OCI-LY3 (cell line): Measurements from ENCODE around the gene BBIP1.

Source experiments
- EZH2phosphoT487 ChIP-seq: fragments of 200-600 bp; shearing (Covaris generic); IDR thresholded peaks from 2 replicates; pipeline ENCODE4 v1.6.1; 2018; ENCODE audit warnings: antibody characterized with exemption, mixed run types, low read depth
- TF ChIP-seq, protein P1 (sequence below): fragments of 200-600, 300-600 bp; sonication (generic); IDR thresholded peaks from 2 replicates; pipeline ENCODE4 v1.5.1; 2014; ENCODE audit warnings: antibody characterized with exemption, low read length, low read depth

DNA sequence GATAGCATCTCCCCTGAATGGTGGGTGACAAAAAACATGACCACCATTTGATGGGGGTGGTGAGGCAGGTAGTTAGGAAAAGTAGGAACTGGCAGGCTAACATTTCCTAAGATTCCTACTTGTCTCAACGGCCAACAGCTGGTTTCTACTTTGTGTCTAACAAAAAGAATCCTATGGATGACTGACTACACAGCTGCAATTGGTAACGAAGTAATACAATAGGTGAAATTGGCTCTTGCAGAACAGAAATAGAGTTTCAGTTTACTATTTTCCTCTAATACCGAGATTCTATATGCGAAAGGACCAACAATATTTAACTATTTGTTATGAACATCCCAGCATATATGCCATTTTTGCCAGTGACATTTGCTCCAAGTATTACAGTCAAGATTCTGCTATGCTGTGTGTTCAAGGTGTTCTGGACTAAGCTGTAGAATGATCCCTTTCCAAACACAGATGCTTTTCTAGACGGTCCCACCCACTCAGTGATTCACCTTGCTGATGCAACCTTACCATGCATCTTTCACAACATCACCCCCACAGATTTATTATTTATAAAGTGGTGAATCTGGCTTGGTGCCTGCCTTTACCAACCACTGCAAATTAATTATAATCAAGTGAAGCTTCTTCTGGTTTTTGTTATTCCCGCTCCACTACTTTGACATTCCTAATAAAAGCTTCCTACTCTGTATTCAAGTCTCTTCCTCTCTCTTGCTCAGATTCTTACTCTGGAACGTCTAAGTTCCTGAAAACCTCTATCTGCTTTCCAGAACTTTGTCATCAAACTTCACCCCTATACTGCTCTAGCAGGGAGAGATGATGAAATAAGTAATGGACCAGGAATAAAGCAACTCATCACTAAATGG, 16.8 kb downstream of the BBIP1 start:
- TF ChIP-seq, protein P1, sequence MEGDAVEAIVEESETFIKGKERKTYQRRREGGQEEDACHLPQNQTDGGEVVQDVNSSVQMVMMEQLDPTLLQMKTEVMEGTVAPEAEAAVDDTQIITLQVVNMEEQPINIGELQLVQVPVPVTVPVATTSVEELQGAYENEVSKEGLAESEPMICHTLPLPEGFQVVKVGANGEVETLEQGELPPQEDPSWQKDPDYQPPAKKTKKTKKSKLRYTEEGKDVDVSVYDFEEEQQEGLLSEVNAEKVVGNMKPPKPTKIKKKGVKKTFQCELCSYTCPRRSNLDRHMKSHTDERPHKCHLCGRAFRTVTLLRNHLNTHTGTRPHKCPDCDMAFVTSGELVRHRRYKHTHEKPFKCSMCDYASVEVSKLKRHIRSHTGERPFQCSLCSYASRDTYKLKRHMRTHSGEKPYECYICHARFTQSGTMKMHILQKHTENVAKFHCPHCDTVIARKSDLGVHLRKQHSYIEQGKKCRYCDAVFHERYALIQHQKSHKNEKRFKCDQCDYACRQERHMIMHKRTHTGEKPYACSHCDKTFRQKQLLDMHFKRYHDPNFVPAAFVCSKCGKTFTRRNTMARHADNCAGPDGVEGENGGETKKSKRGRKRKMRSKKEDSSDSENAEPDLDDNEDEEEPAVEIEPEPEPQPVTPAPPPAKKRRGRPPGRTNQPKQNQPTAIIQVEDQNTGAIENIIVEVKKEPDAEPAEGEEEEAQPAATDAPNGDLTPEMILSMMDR: no peak
- TF ChIP-seq EZH2phosphoT487: no peak
